Measurements from ENCODE around the gene NLRX1. TPM values are rescaled to one million over a fixed set of nuclear protein-coding genes. Genes with fewer than 3 reads are reported as not detected.
"Not testable (repeated sequence)": the region's sequence is repeated elsewhere in the genome, so short reads cannot be mapped to it uniquely, and the experiment has no call there.

Gene NLRX1
- 9.6 TPM for polyA plus RNA-seq (2013, experiment 1 of 2; ENCODE audit: insufficient read length)
- polyA plus RNA-seq (2013, experiment 2 of 2; ENCODE audit: insufficient read length), result 10.1 TPM

DNA sequence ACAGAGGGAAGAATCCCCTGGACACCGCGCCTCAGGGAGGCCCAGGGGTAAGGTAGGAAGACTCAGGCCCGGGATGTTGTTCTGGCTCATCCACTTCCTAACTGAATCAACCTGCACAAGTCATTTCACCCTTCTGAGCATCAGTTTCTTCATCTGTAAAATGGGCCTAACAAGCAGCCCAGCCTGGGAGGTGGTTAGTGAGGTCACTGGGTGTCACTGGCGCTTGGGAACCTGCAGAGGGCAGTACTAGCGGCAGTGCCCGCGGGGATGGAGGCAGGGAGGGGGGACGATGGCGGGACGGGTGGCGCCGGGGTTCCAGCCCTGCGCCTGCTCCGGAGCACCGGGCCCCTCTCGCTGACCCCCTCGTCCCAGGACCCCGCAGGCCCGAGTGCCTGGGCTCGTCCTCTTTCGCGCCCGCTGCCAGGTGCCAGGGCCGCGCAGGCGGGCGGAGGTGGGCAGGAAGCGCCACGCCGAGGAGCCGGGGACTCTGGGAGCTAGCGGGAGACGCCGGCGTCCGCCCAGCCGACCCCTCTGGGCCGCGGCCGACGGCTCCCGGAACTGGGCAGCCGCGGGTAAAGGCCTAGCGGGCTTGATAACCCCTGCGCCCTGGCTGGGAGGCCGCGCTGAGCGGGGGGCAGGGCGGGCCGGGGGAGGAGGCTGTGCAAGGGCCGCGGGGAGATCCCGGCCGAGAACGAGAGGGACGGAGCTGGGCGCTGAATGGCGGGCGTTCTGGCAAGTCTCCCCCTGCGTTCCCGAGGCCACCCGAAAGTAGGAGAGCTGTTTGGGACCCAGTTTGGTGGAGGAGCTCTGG is at the start of gene NLRX1:
NLRX1 (plus strand) TSS at position 255 of the 811 bp plus-strand sequence. CDS start 2,679 bp downstream, outside the sequence.
- DNase-seq, result peak; percentile 84

DNA sequence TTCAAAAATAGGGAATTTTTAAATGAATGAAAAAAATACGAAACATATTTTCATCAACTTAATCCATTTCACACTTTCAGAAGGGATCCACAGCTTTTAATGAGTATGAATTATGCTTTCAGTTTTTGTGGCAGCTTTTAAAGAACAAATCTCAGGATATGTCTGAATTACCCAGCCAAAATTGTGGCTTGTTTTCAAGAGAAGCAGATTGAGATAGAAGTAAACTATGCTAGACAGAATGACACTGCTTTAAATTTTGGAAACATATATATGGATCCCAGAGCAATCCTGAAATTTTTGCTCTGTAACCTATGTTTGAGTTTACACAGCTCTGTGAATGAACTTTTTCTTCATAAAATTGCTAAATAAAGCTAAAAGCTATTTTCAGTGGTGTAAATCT is 49.6 kb upstream of the NLRX1 start:
- DNase-seq, result no peak

DNA sequence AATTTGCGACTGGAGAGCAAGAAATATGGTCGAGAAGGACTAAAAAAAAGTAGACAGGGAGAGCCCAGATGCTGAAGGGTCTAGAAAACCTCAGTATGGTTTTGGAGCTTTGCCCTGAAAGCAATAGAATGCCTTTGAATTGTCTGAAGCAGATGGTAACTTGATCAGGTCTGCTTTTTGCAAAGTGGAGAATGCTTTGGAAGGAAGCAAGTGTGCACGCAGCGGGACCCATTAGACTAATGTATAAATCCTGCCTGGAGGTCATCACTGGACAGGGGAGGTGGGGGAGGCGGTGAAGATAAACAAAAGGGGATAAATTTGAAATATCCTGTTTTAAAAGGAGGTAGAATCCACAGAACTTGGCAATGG is 47.9 kb upstream of the NLRX1 start:
- DNase-seq, result peak; percentile 78

- peak; percentile 99 for DNase-seq
Observed at GRCh38 chr11:119121008-119121810, 47.3 kb upstream of the NLRX1 start, which contains the start of gene HINFP. TSS of gene HINFP (plus strand) at chr11:119121580. CDS start at chr11:119126945, 5,365 bp downstream.

DNA sequence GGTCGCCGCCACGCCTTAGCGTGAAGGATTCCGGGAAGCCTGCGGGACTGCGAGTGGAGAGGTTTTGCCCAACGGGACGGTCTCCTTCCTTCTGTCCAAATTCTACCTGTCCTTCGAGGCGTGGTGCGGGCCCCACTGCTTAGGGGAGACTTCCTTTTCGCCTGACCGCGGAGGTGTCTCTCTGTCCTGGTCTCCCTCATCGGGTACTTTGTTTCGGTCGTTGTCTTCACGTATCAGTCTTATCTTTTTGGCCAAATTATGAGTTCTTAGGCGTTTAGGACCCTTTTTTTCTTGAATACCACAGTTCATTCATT is 46.8 kb upstream of the NLRX1 start:
- DNase-seq, result no peak

DNA sequence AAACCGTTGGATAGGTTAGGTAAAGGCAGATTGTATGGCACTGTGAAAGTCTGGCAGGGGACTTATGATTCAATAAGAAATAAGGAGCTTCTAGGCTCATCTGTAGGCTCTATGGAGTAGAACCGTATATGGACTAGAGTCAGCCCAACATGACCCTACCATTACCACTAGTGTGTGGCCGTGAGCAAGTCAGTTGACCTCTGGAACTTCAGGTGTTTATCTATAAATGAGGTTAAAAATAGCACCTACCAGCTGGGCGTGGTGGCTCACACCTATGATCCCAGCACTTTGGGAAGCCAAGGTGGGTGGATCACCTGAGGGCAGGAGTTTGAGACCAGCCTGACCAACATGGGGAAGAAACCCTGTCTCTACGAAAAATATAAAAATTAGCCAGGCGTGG is 42.7 kb upstream of the NLRX1 start:
- DNase-seq, result no peak

- no peak for DNase-seq
Observed at GRCh38 chr11:119126675-119127268, 41.8 kb upstream of the NLRX1 start.

- DNase-seq, result no peak
Observed at GRCh38 chr11:119130662-119131061, 37.9 kb upstream of the NLRX1 start.

- DNase-seq, result no peak
Observed at GRCh38 chr11:119134389-119134978, 34.0 kb upstream of the NLRX1 start.

GRCh38 chr11:119139276-119139675 is 29.2 kb upstream of the NLRX1 start:
- DNase-seq, result not testable (repeated sequence)

DNA sequence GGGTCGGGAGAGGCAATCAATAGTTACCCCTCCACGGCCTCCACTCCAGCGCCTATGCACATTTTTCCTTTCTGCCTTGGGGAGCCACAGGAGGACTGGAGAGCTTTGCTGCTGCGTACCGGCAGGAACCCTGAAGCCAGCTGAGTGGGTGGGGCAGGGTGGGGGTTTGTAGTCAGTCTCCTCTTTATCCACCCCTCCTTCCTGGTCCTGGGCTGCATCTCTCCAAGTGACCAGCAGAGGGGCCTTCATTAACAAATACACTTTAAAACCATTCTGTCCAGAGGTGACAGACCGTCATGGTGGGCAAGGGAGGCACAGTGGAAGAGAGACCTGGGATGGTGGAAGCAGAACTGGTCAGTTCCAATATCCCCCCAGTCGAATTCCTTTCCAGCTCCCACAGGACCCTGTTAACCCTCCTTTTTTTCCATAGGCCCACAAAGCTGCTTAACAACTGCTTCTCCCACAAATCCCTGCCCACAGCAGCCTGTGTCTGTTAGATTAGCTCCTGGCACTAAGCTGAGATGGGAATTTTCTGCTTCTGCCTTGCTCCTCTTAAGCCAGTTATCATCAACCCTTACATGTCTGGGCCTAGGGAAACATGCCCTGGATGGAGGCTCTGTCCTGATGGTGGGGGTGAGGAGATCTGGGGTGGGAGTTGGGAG is 23.6 kb upstream of the NLRX1 start:
- peak; percentile 66 for DNase-seq

GRCh38 chr11:119145551-119145950 is 23.0 kb upstream of the NLRX1 start:
- no peak for DNase-seq

GRCh38 chr11:119147604-119148333 is 20.8 kb upstream of the NLRX1 start:
- no peak for DNase-seq

DNA sequence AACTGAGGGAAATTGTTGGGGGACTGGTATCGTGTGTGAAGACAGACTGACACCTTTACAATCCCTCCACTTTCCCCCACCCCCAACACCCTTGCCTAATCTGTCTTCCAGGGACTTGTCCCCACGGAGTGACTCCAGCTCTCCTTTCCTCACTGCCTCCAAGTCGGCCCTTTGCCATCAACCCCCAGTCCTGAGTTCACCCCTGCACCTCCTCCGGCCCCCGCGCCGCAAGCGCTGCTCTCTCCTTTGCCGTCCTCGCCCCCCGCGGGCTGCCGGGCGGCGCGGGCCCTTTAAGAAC is 19.9 kb upstream of the NLRX1 start:
- no peak for DNase-seq

GRCh38 chr11:119149018-119149785 is 19.3 kb upstream of the NLRX1 start, which contains the start of gene ABCG4:
TSS of gene ABCG4 (plus strand) at chr11:119149052. CDS start at chr11:119149966, 914 bp downstream.
- no peak for DNase-seq

- DNase-seq, result no peak
Observed at GRCh38 chr11:119149786-119150275, 18.7 kb upstream of the NLRX1 start.

DNA sequence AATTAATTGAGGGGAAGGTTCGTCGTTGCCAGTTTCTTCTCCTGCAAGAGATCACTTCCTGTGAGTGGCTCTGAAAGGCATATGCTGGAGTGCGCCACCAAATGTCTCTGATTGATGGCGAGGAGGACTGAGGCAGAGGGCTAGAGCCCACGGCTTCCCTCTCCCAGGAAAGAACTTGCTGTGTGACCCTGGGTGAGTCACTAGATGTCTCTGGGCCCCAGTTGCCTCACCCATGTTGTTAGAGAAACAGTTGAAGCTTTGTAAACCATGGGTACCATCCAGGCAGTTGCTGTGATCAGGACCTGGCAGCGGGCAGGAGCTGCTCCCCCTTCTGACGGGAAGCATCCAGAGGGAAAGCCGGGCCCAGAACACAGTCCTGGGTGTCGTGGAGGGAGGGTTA is 16.5 kb upstream of the NLRX1 start:
- DNase-seq, result no peak

DNA sequence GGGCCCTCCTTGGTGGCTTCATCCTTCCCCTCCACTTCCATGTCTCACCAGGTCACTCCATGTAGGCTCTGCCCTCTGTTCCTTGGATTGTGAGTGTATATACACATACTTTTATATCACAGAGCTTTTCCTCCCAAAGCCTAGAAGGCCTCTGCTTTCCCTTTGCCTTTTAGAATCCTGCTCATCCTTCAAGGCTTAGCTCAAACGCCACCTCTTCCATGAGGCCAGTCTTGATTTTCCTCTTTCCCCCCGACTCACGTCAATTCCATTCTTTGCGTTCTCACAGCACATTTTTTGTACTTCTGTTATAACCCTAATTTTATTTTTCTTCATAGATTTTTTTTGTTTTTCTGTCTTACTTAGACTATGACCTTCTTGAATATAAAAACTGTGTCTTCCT is 15.9 kb upstream of the NLRX1 start:
- DNase-seq, result no peak

DNA sequence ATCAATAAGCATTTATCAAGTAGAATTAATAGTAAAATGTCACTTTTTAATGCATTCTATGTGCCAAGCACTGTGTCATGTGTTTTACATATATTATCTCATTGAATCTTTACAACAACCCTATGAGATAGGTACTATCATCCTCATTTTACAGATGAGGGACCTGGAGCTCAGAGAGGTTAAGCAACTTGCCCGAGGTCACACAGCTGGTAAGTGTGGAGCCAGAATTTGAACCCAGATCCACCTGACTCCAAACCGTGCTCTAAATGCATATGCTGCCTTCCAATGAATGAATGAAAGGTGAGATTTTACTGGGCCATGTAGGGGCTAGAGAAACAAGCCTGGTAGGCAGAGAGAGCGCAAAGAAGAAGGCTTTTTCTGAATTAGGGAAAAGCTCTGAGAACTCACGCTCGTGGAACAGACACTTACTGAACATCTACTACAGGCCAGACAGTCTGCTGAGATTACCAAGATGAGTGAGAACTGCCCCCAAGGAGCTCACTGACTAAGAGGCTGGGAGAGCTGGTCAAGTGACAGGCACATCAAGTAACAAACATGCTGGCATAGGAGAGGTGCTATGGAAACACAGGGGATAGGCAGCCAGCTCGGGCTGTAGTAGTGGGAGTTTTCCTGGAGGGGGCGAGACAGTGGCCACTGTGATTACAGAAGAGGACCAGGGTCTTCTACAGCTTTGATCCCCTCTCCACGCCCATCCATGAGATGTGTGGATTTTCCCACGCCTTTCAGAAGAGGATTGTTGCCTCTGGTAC is 15.3 kb upstream of the NLRX1 start:
- DNase-seq, result no peak

DNA sequence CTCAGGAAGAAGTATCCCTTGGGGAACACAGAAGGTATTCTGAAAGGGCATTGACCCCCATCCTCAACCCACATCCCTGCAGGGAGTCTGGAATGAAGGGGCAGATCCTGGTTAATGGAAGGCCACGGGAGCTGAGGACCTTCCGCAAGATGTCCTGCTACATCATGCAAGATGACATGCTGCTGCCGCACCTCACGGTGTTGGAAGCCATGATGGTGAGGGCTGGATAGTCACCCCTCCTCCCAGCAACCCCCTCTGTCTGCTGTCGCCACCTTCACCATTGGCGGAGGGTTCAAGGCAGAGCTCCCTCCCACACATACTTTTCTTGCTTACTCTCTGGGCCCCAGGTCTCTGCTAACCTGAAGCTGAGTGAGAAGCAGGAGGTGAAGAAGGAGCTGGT is 14.3 kb upstream of the NLRX1 start:
- DNase-seq, result no peak
